Gastrocnemius medialis (tissue), 4 donors: Measurements from ENCODE around the gene SP140L.

Experiments
- CTCF ChIP-seq, 5 experiments: fragments of 450-650 bp in 3 of 5; fragments of 200-600 bp in 2 of 5; sonication (generic) in 2 of 5; IDR thresholded peaks in 4 of 5; conservative IDR thresholded peaks in 1 of 5; 1 replicate in 4 of 5; 2 replicates in 1 of 5; pipeline ENCODE4 v1.5.1; 2016 to 2019; ENCODE audit warnings: antibody characterized with exemption in 5 of 5, mild to moderate bottlenecking in 3 of 5, moderate library complexity in 3 of 5
- POLR2A ChIP-seq, 2 donors: fragments of 450-650 bp; IDR thresholded peaks; one replicate each; pipeline ENCODE4 v1.6.1; 2017; ENCODE audit warnings: antibody characterized with exemption in 2 of 2, mild to moderate bottlenecking in 2 of 2, moderate library complexity in 2 of 2

GRCh38 chr2:230308402-230309000 lies 18.5 kb upstream of the SP140L start:
- no peak for TF ChIP-seq CTCF (IDR thresholded peaks at IDR 0.05 in 4 of 5, conservative IDR thresholded peaks at IDR 0.05 in 1 of 5)
- no peak for TF ChIP-seq POLR2A (IDR thresholded peaks at IDR 0.05)
